HG02798 (cell line): ENCODE results near the gene FER1L5.

Experiments used
- ATAC-seq: cut with Tn5 transposase; IDR thresholded peaks from one replicate; pipeline ENCODE4 v1.9.1; 2021; ENCODE audit warnings: mild to moderate bottlenecking; ENCODE audit not compliant: unreplicated experiment, poor library complexity

Gene FER1L5

GRCh38 chr2:96693286-96694200, 51.0 kb downstream of the FER1L5 start:
- ATAC-seq: no peak

GRCh38 chr2:96694279-96694678, 51.7 kb downstream of the FER1L5 start:
- ATAC-seq: no peak

GRCh38 chr2:96694816-96695455, 52.4 kb downstream of the FER1L5 start:
- ATAC-seq: no peak

GRCh38 chr2:96695602-96696001, 53.0 kb downstream of the FER1L5 start:
- no peak for ATAC-seq

GRCh38 chr2:96697476-96697875, 54.9 kb downstream of the FER1L5 start:
- ATAC-seq: no peak

- no peak for ATAC-seq
Observed at GRCh38 chr2:96698221-96698861, 55.8 kb downstream of the FER1L5 start.

GRCh38 chr2:96699021-96699420, 56.5 kb downstream of the FER1L5 start:
- ATAC-seq: no peak

- no peak for ATAC-seq
Observed at GRCh38 chr2:96699621-96700020, 57.1 kb downstream of the FER1L5 start.

- ATAC-seq: no peak
Observed at GRCh38 chr2:96700086-96700485, 57.5 kb downstream of the FER1L5 start.

GRCh38 chr2:96701636-96702035, 59.1 kb downstream of the FER1L5 start:
- no peak for ATAC-seq

- no peak for ATAC-seq
Observed at GRCh38 chr2:96702098-96702785, 59.7 kb downstream of the FER1L5 start.

- no peak for ATAC-seq
Observed at GRCh38 chr2:96703021-96703751, 60.6 kb downstream of the FER1L5 start.

- ATAC-seq: no peak
Observed at GRCh38 chr2:96710985-96711384, 68.4 kb downstream of the FER1L5 start.

- ATAC-seq: no peak
Observed at GRCh38 chr2:96715658-96716057, 73.1 kb downstream of the FER1L5 start.

- no peak for ATAC-seq
Observed at GRCh38 chr2:96716388-96716787, 73.8 kb downstream of the FER1L5 start.

GRCh38 chr2:96726131-96726530, 83.6 kb downstream of the FER1L5 start:
- no peak for ATAC-seq

GRCh38 chr2:96727431-96727830, 84.9 kb downstream of the FER1L5 start:
- ATAC-seq: no peak

- ATAC-seq: no peak
Observed at GRCh38 chr2:96729748-96730147, 87.2 kb downstream of the FER1L5 start.

GRCh38 chr2:96730212-96730611, 87.6 kb downstream of the FER1L5 start:
- ATAC-seq: no peak

- ATAC-seq: no peak
Observed at GRCh38 chr2:96733931-96734330, 91.4 kb downstream of the FER1L5 start.
